Stomach (tissue), 9 donors: ENCODE results near the gene MACROH2A1. TPM values are rescaled to one million over a fixed set of nuclear protein-coding genes. Genes with fewer than 3 reads are reported as not detected.
A peak's percentile ranks its signal among the peaks of the same experiment; 100 is the strongest.

Experiments
- DNase-seq, 2 donors: peaks; one replicate each; pipeline versions ENCODE4 v3.0.0 to v3.0.0-alpha.2; 2013 to 2019
- H3K27ac ChIP-seq, 5 donors: fragments of 200-600 bp in 4 of 5; sonication (generic) in 4 of 5; one replicate each; pipeline ENCODE4 v1.5.1; 2013 to 2019; ENCODE audit warnings: mild to moderate bottlenecking in 1 of 5, moderate library complexity in 1 of 5
- H3K27me3 ChIP-seq, 3 donors: fragments of 200-600 bp; sonication (generic); one replicate each; pipeline ENCODE4 v1.5.1; 2017 to 2019; ENCODE audit warnings: mixed run types in 1 of 3
- H3K36me3 ChIP-seq, 4 donors: fragments of 200-600 bp; sonication (generic); 1 replicate in 3 of 4; 2 replicates in 1 of 4; pipeline ENCODE4 v1.5.1; 2016 to 2019
- H3K4me1 ChIP-seq, 4 donors: fragments of 200-600 bp; sonication (generic); one replicate each; pipeline ENCODE4 v1.5.1; 2016 to 2019
- H3K4me3 ChIP-seq, 4 donors: fragments of 200-600 bp; sonication (generic) in 3 of 4; one replicate each; pipeline ENCODE4 v1.5.1; 2016 to 2019; ENCODE audit warnings: mild to moderate bottlenecking in 1 of 4
- H3K9me3 ChIP-seq, 4 donors: fragments of 200-600 bp; sonication (generic); one replicate each; pipeline ENCODE4 v1.5.1; 2016 to 2019
- CTCF ChIP-seq, 7 experiments: fragments of 450-650 bp in 4 of 7; fragments of 200-600 bp in 3 of 7; sonication (generic) in 3 of 7; IDR thresholded peaks; one replicate each; pipeline ENCODE4 v1.5.1; 2016 to 2019; ENCODE audit warnings: antibody characterized with exemption in 7 of 7, control low read depth in 2 of 7, mild to moderate bottlenecking in 1 of 7
- EP300 ChIP-seq: sonication (generic); formaldehyde crosslinking; IDR thresholded peaks from one replicate; pipeline ENCODE4 v1.6.1; 2017; ENCODE audit warnings: antibody characterized with exemption
- POLR2A ChIP-seq, 4 donors: fragments of 450-650 bp; IDR thresholded peaks; one replicate each; pipeline ENCODE4 v1.6.1; 2016; ENCODE audit warnings: antibody characterized with exemption in 4 of 4, control low read depth in 2 of 4, mild to moderate bottlenecking in 1 of 4, moderate library complexity in 1 of 4
- POLR2AphosphoS5 ChIP-seq, 3 donors: sonication (generic); formaldehyde crosslinking; IDR thresholded peaks; one replicate each; pipeline ENCODE4 v1.6.1; 2016; ENCODE audit warnings: antibody characterized with exemption in 3 of 3
- WGBS, 5 donors: extraction: QIAGEN DNeasy Blood & Tissue Kit in 3 of 5; methylation state at CpG; one replicate each; pipeline versions ENCODE4 v1.1.5 to v1.1.7; 2013 to 2018; 5-methylcytosine and 5-hydroxymethylcytosine counted together
- intact Hi-C: fragments of 100-400 bp; cut with DNase I; formaldehyde crosslinking; loops from one replicate; pipeline ENCODE4 v1.15.1; 2023; ENCODE audit warnings: low total_unique reads
- polyA plus RNA-seq, 3 donors: library from polyadenylated mRNA; stranded (reverse); fragments of 200-250 nt; gene quantifications; one replicate each; pipeline ENCODE4 v1.2.3, GENCODE V29; 2013
- total RNA-seq, 5 donors: library from RNA; depleted of rRNA; stranded (reverse); fragments of >200 nt; gene quantifications; one replicate each; pipeline versions ENCODE4 v1.1.0 to v1.2.3, GENCODE V29; 2014 to 2016
- donor health status: healthy with polysubstance abuse.
- donor health status: Bipolar disorder and iron deficiency.
- donor health status: healthy.

The MACROH2A1 gene
- total and polyA plus RNA-seq, 8 donors = 77.1 to 206 (median 150) TPM

- DNase-seq = peak in 1 of 2 donors; percentile 14
- intact Hi-C loops = no loop called here
- no peaks in the 10 kb centered on the region for H3K4me1 ChIP-seq
- H3K27me3 ChIP-seq = no peaks in the 10 kb centered on the region
- H3K4me3 ChIP-seq = no peak overlapping the region
- no peak overlapping the region for H3K27ac ChIP-seq
- no peaks in the 10 kb centered on the region for H3K36me3 ChIP-seq
- whole genome bisulfite sequencing, 5 donors = 88 to 100% (median 95%) methylated on average over 1 of the region's 1 CpG
- no peaks in the 10 kb centered on the region for H3K9me3 ChIP-seq
- TF ChIP-seq EP300 = no peak
- TF ChIP-seq POLR2AphosphoS5 (IDR thresholded peaks at IDR 0.05) = no peak
- no peak for TF ChIP-seq CTCF (IDR thresholded peaks at IDR 0.05)
- TF ChIP-seq POLR2A (IDR thresholded peaks at IDR 0.05) = no peak
Observed at GRCh38 chr5:135318924-135319323, 80.1 kb downstream of the MACROH2A1 start.

GRCh38 chr5:135318037-135318436 lies 81.0 kb downstream of the MACROH2A1 start:
- no peak overlapping the region for H3K4me3 ChIP-seq
- 66 to 85% (median 81%) methylated on average over 4 of the region's 4 CpGs for WGBS, 5 donors
- no peak overlapping the region for H3K27ac ChIP-seq
- no peaks in the 10 kb centered on the region for H3K4me1 ChIP-seq
- no peaks in the 10 kb centered on the region for H3K27me3 ChIP-seq
- no peaks in the 10 kb centered on the region for H3K36me3 ChIP-seq
- H3K9me3 ChIP-seq = no peaks in the 10 kb centered on the region
- no peak for TF ChIP-seq CTCF (IDR thresholded peaks at IDR 0.05)
- no peak for TF ChIP-seq POLR2AphosphoS5 (IDR thresholded peaks at IDR 0.05)
- no peak for TF ChIP-seq EP300
- no peak for TF ChIP-seq POLR2A (IDR thresholded peaks at IDR 0.05)
- intact Hi-C loops = no loop called here
- DNase-seq = peak in 1 of 2 donors; percentile 13

GRCh38 chr5:135317286-135317685 lies 81.7 kb downstream of the MACROH2A1 start:
- 71 to 78% (median 73%) methylated on average over 4 of the region's 4 CpGs for WGBS, 5 donors
- Histone ChIP-seq H3K4me1 (no peaks in the 10 kb centered on the region), H3K4me3 (no peak overlapping the region), H3K27me3 (no peaks in the 10 kb centered on the region), H3K36me3 (no peaks in the 10 kb centered on the region), H3K27ac (no peak overlapping the region), H3K9me3 (no peaks in the 10 kb centered on the region)
- DNase-seq = peak in 1 of 2 donors; percentile 9
- intact Hi-C loops = no loop called here
- TF ChIP-seq EP300 = no peak
- no peak for TF ChIP-seq CTCF (IDR thresholded peaks at IDR 0.05)

GRCh38 chr5:135315386-135315785 lies 83.6 kb downstream of the MACROH2A1 start:
- no peaks in the 10 kb centered on the region for H3K27me3 ChIP-seq
- H3K4me1 ChIP-seq = no peaks in the 10 kb centered on the region
- WGBS, 5 donors = 58 to 74% (median 63%) methylated on average over 2 of the region's 2 CpGs
- TF ChIP-seq POLR2AphosphoS5 (IDR thresholded peaks at IDR 0.05) (no peak), POLR2A (IDR thresholded peaks at IDR 0.05) (no peak), EP300 (no peak), CTCF (IDR thresholded peaks at IDR 0.05) (no peak)
- H3K4me3 ChIP-seq = no peak overlapping the region
- H3K9me3 ChIP-seq = no peaks in the 10 kb centered on the region
- intact Hi-C loops = no loop called here
- no peaks in the 10 kb centered on the region for H3K36me3 ChIP-seq
- DNase-seq = no peak
- no peak overlapping the region for H3K27ac ChIP-seq
